CD14-positive monocyte (primary cell): ENCODE results near the gene MMP19. TPM values are rescaled to one million over a fixed set of nuclear protein-coding genes. Genes with fewer than 3 reads are reported as not detected.

Source experiments
- DNase-seq, 3 donors: peaks; one replicate each; pipeline ENCODE4 v3.0.0-alpha.2; 2011 to 2022
- H2AFZ ChIP-seq: 2 replicates; pipeline ENCODE4 v1.6.0; 2012; ENCODE audit warnings: mild to moderate bottlenecking, low read depth, low read length, inconsistent platforms; ENCODE audit not compliant: insufficient read depth, poor library complexity, severe bottlenecking
- H3K27ac ChIP-seq, 2 donors: 1 replicate in 1 of 2; 2 replicates in 1 of 2; pipeline ENCODE4 v1.5.1; 2012 to 2013; ENCODE audit warnings: low read length in 2 of 2, control low read depth in 1 of 2, inconsistent platforms in 1 of 2, low read depth in 1 of 2, mild to moderate bottlenecking in 1 of 2
- H3K27me3 ChIP-seq, 2 donors: one replicate each; pipeline versions ENCODE4 v1.6.0 to v1.6.1; 2011 to 2013; ENCODE audit warnings: low read length in 2 of 2; ENCODE audit not compliant: control insufficient read depth in 2 of 2, insufficient read depth in 2 of 2
- H3K36me3 ChIP-seq, 2 donors: replicated peaks in 1 of 2; 1 replicate in 1 of 2; 2 replicates in 1 of 2; pipeline versions ENCODE4 v1.5.1 to v1.6.1; 2012 to 2013; ENCODE audit warnings: low read length in 2 of 2, control low read depth in 1 of 2, inconsistent platforms in 1 of 2, mild to moderate bottlenecking in 1 of 2; ENCODE audit not compliant: insufficient read depth in 2 of 2, control insufficient read depth in 1 of 2
- H3K4me1 ChIP-seq, 2 donors: 1 replicate in 1 of 2; 2 replicates in 1 of 2; pipeline versions ENCODE4 v1.5.1 to v1.6.1; 2012 to 2013; ENCODE audit warnings: low read length in 2 of 2, control low read depth in 1 of 2, inconsistent platforms in 1 of 2, mild to moderate bottlenecking in 1 of 2, moderate library complexity in 1 of 2; ENCODE audit not compliant: insufficient read depth in 2 of 2, control insufficient read depth in 1 of 2
- H3K4me2 ChIP-seq: replicated peaks from 2 replicates; pipeline ENCODE3; 2012; ENCODE audit warnings: low read length, moderate library complexity, mild to moderate bottlenecking; ENCODE audit not compliant: poor library complexity, severe bottlenecking; ENCODE audit errors: extremely low read depth
- H3K4me3 ChIP-seq, 3 experiments: fragments of 200-600 bp in 1 of 3; sonication (generic) in 1 of 3; replicated peaks in 1 of 3; 1 replicate in 2 of 3; 2 replicates in 1 of 3; pipeline ENCODE4 v1.5.1; 2011 to 2013; ENCODE audit warnings: low read length in 3 of 3, mild to moderate bottlenecking in 3 of 3, control low read depth in 2 of 3, low read depth in 2 of 3, inconsistent platforms in 1 of 3, moderate library complexity in 1 of 3
- H3K79me2 ChIP-seq: 2 replicates; pipeline ENCODE4 v1.6.0; 2012; ENCODE audit warnings: mild to moderate bottlenecking, control low read depth, inconsistent platforms, low read length, moderate library complexity; ENCODE audit not compliant: insufficient read depth
- H3K9ac ChIP-seq: 2 replicates; pipeline ENCODE4 v1.6.0; 2017; ENCODE audit warnings: low read length, mild to moderate bottlenecking; ENCODE audit not compliant: insufficient read depth, poor library complexity, severe bottlenecking
- H3K9me3 ChIP-seq, 2 donors: replicated peaks in 1 of 2; 1 replicate in 1 of 2; 2 replicates in 1 of 2; pipeline versions ENCODE4 v1.5.1 to v1.6.1; 2012 to 2013; ENCODE audit warnings: low read length in 2 of 2, control low read depth in 1 of 2; ENCODE audit not compliant: control insufficient read depth in 1 of 2, insufficient read depth in 1 of 2
- H4K20me1 ChIP-seq: 2 replicates; pipeline ENCODE4 v1.6.0; 2012; ENCODE audit warnings: mild to moderate bottlenecking, low read length, control low read depth, moderate library complexity; ENCODE audit not compliant: insufficient read depth
- H3K27ac Mint-ChIP-seq, 7 donors: one replicate each; pipeline ENCODE4 v1.8.0; 2020; ENCODE audit warnings: mild to moderate bottlenecking in 7 of 7, mixed read lengths in 7 of 7, moderate library complexity in 6 of 7, inconsistent platforms in 2 of 7
- H3K27me3 Mint-ChIP-seq, 3 donors: one replicate each; pipeline ENCODE4 v1.8.0; 2021 to 2022; ENCODE audit warnings: low read depth in 3 of 3, mild to moderate bottlenecking in 3 of 3, mixed read lengths in 3 of 3, moderate library complexity in 3 of 3, inconsistent platforms in 1 of 3
- H3K36me3 Mint-ChIP-seq, 2 donors: one replicate each; pipeline ENCODE4 v1.8.0; 2020; ENCODE audit warnings: mixed read lengths in 2 of 2, inconsistent platforms in 1 of 2, mild to moderate bottlenecking in 1 of 2
- H3K4me1 Mint-ChIP-seq: one replicate; pipeline ENCODE4 v1.8.0; 2020; ENCODE audit warnings: mild to moderate bottlenecking, mixed read lengths
- H3K4me3 Mint-ChIP-seq, 2 donors: one replicate each; pipeline ENCODE4 v1.8.0; 2020; ENCODE audit warnings: mild to moderate bottlenecking in 2 of 2, mixed read lengths in 2 of 2, moderate library complexity in 1 of 2
- H3K9me3 Mint-ChIP-seq, 7 donors: one replicate each; pipeline ENCODE4 v1.8.0; 2020 to 2022; ENCODE audit warnings: mixed read lengths in 7 of 7, mild to moderate bottlenecking in 6 of 7, moderate library complexity in 6 of 7, inconsistent platforms in 2 of 7
- WGBS: methylation state at CpG from one replicate; pipeline ENCODE4 v1.1.5; 2013; ENCODE audit warnings: missing lambda C conversion rate; ENCODE audit not compliant: insufficient coverage; 5-methylcytosine and 5-hydroxymethylcytosine counted together
- intact Hi-C, 2 donors: fragments of 100-400 bp; cut with micrococcal nuclease; formaldehyde crosslinking; loops; one replicate each; pipeline versions ENCODE4 v1.15.0 to v1.15.1; 2023
- polyA plus RNA-seq, 3 donors: library from polyadenylated mRNA; depleted of rRNA in 1 of 3; unstranded in 2 of 3; stranded (reverse) in 1 of 3; fragments of 300-500 nt in 2 of 3; fragments of >200 nt in 1 of 3; fragmentation: Illumina TruSeq in 2 of 3; gene quantifications; 1 replicate in 2 of 3; 2 replicates in 1 of 3; pipeline ENCODE4 v1.2.3, GENCODE V29; 2012 to 2021
- TF ChIP-seq, protein P1 (sequence below): fragments of 200-600 bp; IDR thresholded peaks from one replicate; pipeline ENCODE4 v1.8.0; 2022; ENCODE audit warnings: antibody characterized with exemption, mild to moderate bottlenecking

The MMP19 gene
- polyA plus RNA-seq, 3 donors, result 0.81 to 2.8 (median 1.0) TPM

DNA sequence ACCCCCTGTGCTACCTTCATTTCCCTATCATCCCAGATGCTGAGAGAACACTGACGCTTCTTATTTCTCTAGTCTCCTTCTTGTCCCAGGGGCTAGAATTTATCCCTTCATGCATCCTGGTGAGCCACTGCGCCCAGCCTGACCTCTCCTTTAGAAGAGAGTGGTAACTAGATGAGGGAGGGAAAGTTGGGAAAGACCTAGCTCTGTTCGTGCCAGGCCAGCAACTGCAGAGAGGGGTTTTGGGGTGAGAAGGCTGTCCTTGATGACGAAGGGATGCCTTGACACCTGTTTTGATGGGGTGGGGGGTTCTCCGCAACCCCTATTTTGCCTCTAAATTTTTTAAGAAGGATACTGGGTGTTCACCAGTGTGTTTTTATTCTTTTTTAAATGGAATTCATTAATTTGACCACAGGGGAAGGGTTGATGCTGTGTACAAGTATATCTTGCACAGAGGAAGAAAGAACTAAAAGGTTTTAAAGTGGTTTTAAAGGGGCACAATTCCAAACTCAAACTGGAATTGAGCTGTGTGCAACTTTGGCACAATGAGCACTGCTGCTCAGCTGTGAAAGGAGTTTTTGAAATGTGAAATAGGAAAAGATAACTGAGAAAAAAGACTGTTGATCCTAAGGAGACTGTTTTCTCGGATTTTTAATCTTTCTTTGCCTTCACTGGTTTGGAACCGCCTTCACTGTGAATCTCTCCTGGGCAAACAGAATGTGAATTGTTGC lies 7.0 kb upstream of the MMP19 start:
- TF ChIP-seq, protein P1, sequence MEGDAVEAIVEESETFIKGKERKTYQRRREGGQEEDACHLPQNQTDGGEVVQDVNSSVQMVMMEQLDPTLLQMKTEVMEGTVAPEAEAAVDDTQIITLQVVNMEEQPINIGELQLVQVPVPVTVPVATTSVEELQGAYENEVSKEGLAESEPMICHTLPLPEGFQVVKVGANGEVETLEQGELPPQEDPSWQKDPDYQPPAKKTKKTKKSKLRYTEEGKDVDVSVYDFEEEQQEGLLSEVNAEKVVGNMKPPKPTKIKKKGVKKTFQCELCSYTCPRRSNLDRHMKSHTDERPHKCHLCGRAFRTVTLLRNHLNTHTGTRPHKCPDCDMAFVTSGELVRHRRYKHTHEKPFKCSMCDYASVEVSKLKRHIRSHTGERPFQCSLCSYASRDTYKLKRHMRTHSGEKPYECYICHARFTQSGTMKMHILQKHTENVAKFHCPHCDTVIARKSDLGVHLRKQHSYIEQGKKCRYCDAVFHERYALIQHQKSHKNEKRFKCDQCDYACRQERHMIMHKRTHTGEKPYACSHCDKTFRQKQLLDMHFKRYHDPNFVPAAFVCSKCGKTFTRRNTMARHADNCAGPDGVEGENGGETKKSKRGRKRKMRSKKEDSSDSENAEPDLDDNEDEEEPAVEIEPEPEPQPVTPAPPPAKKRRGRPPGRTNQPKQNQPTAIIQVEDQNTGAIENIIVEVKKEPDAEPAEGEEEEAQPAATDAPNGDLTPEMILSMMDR, result no peak
- peaks cover 0 to 4% (median 0%) of the 10 kb centered on the region in 7 donors for H3K9me3 Mint-ChIP-seq
- H2AFZ ChIP-seq, result no peak overlapping the region
- no peaks in the 10 kb centered on the region for H3K36me3 ChIP-seq
- no peaks in the 10 kb centered on the region for H3K27me3 ChIP-seq
- H3K4me1 ChIP-seq, result peaks cover 18 to 21% of the 10 kb centered on the region in 2 donors
- H3K4me3 ChIP-seq, result no peak overlapping the region
- DNase-seq, result no peak
- 92% methylated on average over 2 of the region's 7 CpGs for WGBS
- no peaks in the 10 kb centered on the region for H3K9me3 ChIP-seq
- no peak overlapping the region for H3K9ac ChIP-seq
- peaks cover 32% of the 10 kb centered on the region for H3K4me1 Mint-ChIP-seq
- no peak overlapping the region for H3K27ac ChIP-seq
- H4K20me1 ChIP-seq, result no peaks in the 10 kb centered on the region
- H3K4me3 Mint-ChIP-seq, result no peak overlapping the region
- no peaks in the 10 kb centered on the region for H3K79me2 ChIP-seq
- no peaks in the 10 kb centered on the region for H3K36me3 Mint-ChIP-seq
- no peak overlapping the region for H3K4me2 ChIP-seq
- H3K27me3 Mint-ChIP-seq, result peaks cover 3 to 9% (median 5%) of the 10 kb centered on the region in 3 donors
- intact Hi-C loops, result no loop called here
- peak overlapping the region in 3 of 7 donors; percentile 15 to 51 (median 25) for H3K27ac Mint-ChIP-seq

GRCh38 chr12:55847603-55848291 lies 5.0 kb upstream of the MMP19 start:
- H3K36me3 Mint-ChIP-seq, result no peaks in the 10 kb centered on the region
- DNase-seq, result peak; percentile 73 to 96 (median 89)
- Histone ChIP-seq H3K4me3 (peak overlapping the region in 1 of 3 experiments; percentile 63), H3K27ac (peak overlapping the region; percentile 73 to 92), H3K4me2 (peak overlapping the region; percentile 63), H3K9me3 (no peaks in the 10 kb centered on the region), H3K9ac (peak overlapping the region; percentile 66), H4K20me1 (no peaks in the 10 kb centered on the region), H3K27me3 (no peaks in the 10 kb centered on the region), H3K79me2 (no peaks in the 10 kb centered on the region), H3K36me3 (no peaks in the 10 kb centered on the region), H2AFZ (peak overlapping the region; percentile 52), H3K4me1 (peaks cover 22 to 25% of the 10 kb centered on the region in 2 donors)
- intact Hi-C loops, result loop anchor here in 1 of 2 donors (1.0 kb wide), 1 partner anchor 17 kb away; no protein-coding TSS in a partner anchor
- H3K4me3 Mint-ChIP-seq, result peak overlapping the region; percentile 24 to 46
- TF ChIP-seq, protein P1, result no peak
- H3K27me3 Mint-ChIP-seq, result peaks cover 2 to 7% (median 5%) of the 10 kb centered on the region in 3 donors
- peak overlapping the region; percentile 90 to 97 (median 97) for H3K27ac Mint-ChIP-seq
- H3K9me3 Mint-ChIP-seq, result peaks cover 0 to 2% (median 0%) of the 10 kb centered on the region in 7 donors
- H3K4me1 Mint-ChIP-seq, result peaks cover 40% of the 10 kb centered on the region
- 38% methylated on average over 4 of the region's 6 CpGs for WGBS
